GM21717 (cell line): ENCODE results near the gene ZBTB16.

ENCODE experiments used
- ATAC-seq: cut with Tn5 transposase; IDR thresholded peaks from one replicate; pipeline ENCODE4 v1.9.1; 2021; ENCODE audit warnings: mild to moderate bottlenecking, moderate library complexity; ENCODE audit not compliant: unreplicated experiment

The ZBTB16 gene

GRCh38 chr11:114059278-114059983, at the start of gene ZBTB16:
Gene ZBTB16 (plus strand): TSS chr11:114059711. CDS start chr11:114063301, 3,590 bp downstream.
- no peak for ATAC-seq

GRCh38 chr11:114010931-114011330, 48.6 kb upstream of the ZBTB16 start:
- no peak for ATAC-seq

GRCh38 chr11:114011443-114011842, 48.1 kb upstream of the ZBTB16 start:
- ATAC-seq, result no peak

GRCh38 chr11:114015117-114015516, 44.4 kb upstream of the ZBTB16 start:
- ATAC-seq, result no peak

- ATAC-seq, result no peak
These were observed 42.5 kb upstream of the ZBTB16 start for GRCh38 chr11:114016986-114017385.

DNA sequence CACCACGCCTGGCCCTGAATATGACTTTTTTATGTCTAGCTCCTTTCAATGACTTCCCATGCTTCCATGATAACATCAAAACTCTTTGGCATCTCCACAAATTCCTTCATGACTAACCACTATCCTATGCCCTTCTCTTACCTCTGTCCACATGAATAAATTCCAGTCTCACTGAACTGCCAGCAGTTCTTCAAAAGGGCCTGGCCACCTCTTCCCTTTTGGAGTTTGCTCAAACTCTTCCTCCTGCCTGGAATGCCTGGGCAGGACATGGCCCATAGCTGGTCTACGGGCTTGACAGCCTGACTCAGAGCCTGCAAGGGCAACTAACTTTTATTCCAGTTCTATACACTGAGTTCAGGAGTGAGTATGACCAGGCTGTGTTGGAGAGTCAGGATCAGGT, 41.8 kb upstream of the ZBTB16 start:
- no peak for ATAC-seq

GRCh38 chr11:114019046-114019445, 40.5 kb upstream of the ZBTB16 start:
- ATAC-seq, result no peak

GRCh38 chr11:114019574-114019973, 39.9 kb upstream of the ZBTB16 start:
- no peak for ATAC-seq

DNA sequence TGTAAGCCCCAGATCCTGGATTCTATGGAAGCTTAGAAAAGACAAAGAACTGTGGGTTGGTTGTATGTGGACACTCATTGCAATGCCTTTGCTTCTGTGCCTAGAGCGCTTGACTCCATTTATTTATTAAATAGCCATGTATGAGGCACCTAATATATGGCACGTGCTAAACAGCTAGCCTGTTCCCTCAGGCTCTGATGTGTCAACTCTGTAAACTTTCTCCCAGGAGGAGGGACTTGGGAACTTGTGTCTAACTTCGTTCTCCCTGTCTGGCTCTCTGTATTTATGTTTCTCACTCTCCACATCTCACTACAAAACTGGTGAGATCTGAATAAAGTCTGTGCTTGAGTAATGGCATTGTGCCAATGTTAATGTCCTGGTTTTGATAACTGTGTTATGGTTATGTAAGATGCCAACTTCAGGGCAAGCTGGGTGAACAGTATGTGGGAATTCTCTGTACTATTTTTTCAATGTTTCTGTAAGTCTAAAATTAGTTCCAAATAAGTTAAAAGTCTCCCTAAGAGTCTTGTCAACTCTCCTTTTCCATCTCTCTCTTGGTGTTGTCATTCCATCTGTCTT, 34.1 kb upstream of the ZBTB16 start:
- ATAC-seq, result no peak

DNA sequence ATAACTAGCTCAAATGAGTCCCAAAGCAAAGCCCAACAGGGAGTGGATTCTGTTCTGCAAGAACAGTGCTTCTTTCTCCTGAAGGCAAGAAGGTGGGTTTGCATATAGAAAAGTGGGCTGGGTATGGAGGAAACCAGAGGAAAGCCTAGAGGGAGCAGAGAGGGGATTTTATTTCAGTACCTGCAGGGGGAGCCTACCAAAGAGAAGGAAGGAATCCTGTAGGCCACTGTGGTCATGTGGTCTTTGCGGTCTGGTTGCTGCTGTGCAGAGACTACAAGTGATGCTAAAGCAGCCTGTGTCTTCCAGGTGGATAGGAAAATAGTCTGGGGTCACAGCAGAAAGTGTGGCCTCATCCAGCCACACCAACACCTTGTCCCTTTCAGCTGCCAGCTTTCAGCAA, 33.2 kb upstream of the ZBTB16 start:
- ATAC-seq, result no peak

DNA sequence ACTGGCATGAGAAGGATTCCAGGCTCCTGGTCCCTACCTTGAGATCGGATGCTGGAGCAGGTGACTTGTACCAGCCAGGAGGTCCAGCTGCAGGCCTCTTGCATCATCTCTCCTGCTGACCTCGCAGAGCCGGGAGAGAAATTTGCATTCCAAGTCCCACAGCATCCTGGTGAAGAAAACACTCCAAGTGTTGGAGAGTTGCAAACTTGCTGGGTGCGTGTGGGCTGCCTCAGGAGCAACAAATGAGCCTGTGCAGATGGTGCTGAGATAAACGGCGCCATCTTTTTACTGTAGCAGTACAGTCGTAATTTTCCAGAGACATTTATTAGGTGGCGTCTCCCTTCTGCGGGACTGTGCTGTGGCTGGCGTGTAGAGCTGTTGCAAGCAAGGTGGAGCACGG, 32.1 kb upstream of the ZBTB16 start:
- ATAC-seq, result no peak

- no peak for ATAC-seq
These were observed 31.6 kb upstream of the ZBTB16 start for GRCh38 chr11:114027926-114028325.

DNA sequence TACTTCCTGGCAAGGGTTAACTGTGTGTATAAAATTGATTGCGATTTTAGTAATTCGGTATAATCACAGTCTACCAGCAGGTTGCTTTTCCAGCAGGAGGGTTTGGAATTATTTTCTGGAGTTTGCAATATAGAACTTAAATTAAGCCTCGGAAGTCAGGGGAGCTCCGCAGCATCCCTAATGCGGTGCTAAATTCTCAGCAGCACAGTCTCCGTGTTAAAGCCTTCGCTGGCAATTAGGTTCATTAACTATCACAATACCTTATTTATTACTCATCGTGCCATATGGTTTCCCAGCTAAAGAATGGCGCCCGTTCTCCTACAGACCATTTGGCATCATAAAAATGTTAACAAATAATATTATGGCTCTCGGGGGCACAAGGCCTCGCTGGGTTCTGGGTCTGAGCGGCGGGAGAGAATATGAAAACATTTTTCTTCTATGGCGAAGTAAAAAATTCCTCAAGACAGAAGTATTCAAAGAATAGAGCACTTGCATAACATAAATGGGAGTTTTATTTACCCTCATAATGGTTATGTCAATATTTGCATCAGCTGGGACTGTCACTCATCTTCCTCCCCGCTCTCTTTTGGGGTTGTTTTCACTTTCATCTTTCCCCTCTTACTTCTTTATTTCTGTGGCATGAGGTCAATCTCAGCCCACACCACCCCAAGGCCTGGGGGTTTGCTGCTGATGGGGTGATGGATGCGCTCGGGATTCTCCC, 28.1 kb upstream of the ZBTB16 start:
- ATAC-seq, result no peak

GRCh38 chr11:114031967-114032320, 27.6 kb upstream of the ZBTB16 start:
- no peak for ATAC-seq

- ATAC-seq, result no peak
These were observed 26.4 kb upstream of the ZBTB16 start for GRCh38 chr11:114033066-114033465.

DNA sequence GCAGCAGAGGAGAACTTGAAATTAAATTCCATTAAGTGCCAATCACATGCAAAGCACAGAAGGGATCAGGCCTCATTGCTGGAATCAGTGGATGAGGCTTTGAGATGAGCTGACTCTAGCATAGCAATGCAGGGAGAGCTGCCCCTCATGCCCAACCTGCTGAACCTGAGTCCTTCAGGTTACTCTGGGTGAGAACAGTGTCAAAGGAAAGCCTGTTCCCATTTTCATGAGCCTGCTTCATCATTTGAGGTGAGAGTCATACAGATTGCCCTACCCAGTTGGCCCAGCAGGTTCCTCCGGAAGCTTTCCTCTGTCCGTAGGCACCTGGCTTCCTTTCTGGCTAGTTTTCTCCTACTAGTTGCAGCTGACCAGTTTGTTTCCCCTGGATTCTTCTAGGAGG, 25.9 kb upstream of the ZBTB16 start:
- no peak for ATAC-seq

DNA sequence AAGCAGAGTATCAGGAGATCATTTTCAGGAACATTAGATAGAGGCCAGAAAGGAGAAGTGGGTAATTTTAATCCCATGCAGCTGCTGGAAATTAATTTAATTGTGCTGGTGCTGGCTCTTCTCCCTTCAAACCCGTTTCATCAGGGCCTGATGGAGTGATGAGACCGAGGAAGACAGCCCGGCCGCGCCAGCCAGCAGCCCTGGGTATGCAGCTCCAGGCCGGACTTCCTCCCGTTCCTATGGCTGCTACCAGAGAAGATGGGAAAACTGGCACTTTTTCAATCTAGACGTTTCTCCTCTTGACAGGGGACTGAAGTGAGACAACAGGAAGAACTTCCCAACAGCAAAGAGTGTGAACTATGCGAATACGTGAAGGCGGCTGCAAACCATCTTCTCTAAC, 24.6 kb upstream of the ZBTB16 start:
- no peak for ATAC-seq

DNA sequence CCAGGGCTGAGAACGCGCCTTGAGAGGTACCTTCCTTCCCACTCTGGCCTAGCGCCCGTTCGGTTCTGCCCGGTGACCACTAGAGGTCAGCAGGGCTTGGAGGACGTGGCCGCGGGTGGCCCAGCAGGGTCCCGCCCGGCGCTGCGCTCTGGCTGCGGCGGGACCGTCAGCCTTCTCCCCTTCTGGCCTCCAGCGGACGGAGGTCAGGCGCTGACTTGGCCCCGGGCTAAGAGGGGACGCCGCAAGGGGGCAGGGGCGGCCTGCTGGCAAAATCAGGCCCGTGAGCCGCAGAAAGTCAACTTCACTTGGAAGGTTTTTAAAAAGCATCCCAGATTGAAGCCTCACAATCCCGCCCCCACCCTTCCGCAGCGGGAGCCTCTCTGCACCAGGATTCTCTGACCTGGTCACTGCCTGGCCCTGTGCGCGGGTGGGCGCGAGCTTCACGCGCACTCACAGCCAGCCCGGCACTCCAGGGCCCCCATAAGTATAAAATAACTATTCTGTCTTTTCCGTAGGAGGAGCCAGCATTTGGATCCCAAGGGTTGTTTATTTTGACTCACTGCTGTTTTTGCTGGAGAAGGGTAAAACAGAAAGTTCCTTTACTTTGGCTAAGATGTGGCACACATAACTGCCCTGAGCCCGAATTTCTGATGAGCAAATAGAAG, 23.2 kb upstream of the ZBTB16 start:
- ATAC-seq, result no peak

DNA sequence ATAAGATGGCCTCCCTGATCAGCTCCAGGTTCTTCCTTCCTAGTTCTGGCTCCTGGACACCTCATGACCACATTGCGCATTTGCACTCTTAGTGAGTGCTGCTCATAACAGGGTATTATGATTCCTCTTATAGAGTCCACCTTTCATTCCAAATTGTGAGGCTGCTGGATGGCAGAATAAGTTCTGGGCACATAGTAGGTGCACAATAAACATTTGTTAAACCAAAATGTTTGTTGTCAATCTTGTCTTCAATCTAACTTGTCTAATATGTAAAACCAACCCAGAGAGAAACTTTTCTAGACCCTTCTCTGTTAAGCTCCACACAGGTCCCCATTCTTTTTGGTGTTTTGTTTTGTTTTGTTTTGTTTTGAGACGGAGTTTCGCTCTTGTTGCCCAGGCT, 22.6 kb upstream of the ZBTB16 start:
- ATAC-seq, result no peak

DNA sequence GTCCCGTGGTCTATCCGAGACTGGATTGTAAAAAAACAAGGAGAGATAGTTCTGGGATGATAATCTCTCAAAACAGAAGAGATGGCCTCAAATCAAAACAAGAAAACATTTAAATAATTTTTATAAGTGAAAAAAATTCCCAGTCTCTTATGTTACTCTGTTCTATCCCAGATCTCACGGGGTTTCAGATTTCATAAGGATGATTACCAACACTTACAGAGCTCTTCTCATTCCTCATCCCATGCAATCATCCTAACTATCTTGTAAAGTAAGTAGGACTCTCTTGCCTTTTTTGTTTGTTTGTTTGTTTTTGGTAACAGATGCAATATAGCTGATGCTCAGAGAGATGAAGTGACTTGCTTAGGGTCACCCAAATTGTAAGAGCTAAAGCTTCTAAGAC, 20.0 kb upstream of the ZBTB16 start:
- ATAC-seq, result no peak

GRCh38 chr11:114040706-114041211, 18.8 kb upstream of the ZBTB16 start:
- ATAC-seq, result no peak

DNA sequence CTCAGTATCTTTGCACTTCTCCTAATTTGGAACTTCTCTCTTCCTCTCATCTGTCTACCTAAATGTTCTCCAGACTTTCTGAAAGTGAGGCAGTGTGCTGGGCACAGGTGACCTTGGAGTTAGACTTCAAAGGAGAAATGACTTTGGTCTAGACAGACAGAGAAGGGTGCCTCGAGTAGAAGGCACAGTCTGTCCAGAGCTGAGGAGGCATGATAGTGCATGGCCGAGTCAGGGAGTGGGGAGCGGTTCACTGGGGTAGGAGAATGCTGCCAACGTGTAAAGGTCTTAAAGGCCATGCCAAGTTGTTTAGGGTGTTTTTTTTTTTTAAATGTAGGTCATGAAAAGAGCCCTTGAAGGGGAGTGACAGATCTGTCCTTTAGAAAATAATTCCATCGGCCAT, 17.3 kb upstream of the ZBTB16 start:
- no peak for ATAC-seq
